B cell (primary cell): ENCODE data around the gene EFNA5. TPM values are rescaled to one million over a fixed set of nuclear protein-coding genes. Genes with fewer than 3 reads are reported as not detected.

ENCODE experiments used
- ATAC-seq: fragments of 200-7000 bp; cut with Tn5 transposase; one replicate; pipeline ENCODE4 v1.10.0; 2021; ENCODE audit warnings: low read depth, mild to moderate bottlenecking, moderate number of reproducible peaks, moderate library complexity
- CTCF ChIA-PET: fragments of 350-600 bp; sonication (Branson Sonifier 250); formaldehyde crosslinking; loops from one replicate; lab custom pipeline; 2021; ENCODE audit warnings: antibody characterized with exemption, inconsistent platforms; lab: Charles Lee
- POLR2A ChIA-PET: fragments of 350-600 bp; sonication (Branson Sonifier 250); formaldehyde crosslinking; loops from one replicate; lab custom pipeline; 2021; ENCODE audit warnings: antibody characterized with exemption; lab: Charles Lee
- DNase-seq: peaks from one replicate; pipeline ENCODE4 v3.0.0; 2013
- H2AFZ ChIP-seq: 2 replicates; pipeline ENCODE4 v1.6.1; 2012; ENCODE audit warnings: mild to moderate bottlenecking, low read depth, low read length; ENCODE audit not compliant: insufficient read depth, poor library complexity, severe bottlenecking
- H3K27ac ChIP-seq, 2 donors: 1 replicate in 1 of 2; 2 replicates in 1 of 2; pipeline ENCODE4 v1.5.1; 2012 to 2013; ENCODE audit warnings: low read length in 2 of 2, mild to moderate bottlenecking in 2 of 2, moderate library complexity in 1 of 2
- H3K27me3 ChIP-seq, 4 experiments: fragments of 200-600 bp in 1 of 4; sonication (generic) in 1 of 4; replicated peaks in 1 of 4; 1 replicate in 2 of 4; 2 replicates in 2 of 4; pipeline versions ENCODE4 v1.6.1 to v1.7.0; 2013 to 2016; ENCODE audit warnings: low read length in 3 of 4, mild to moderate bottlenecking in 2 of 4, mixed read lengths in 1 of 4, moderate library complexity in 1 of 4; ENCODE audit not compliant: insufficient read depth in 4 of 4, control insufficient read depth in 3 of 4; ENCODE audit errors: control extremely low read depth in 1 of 4
- H3K36me3 ChIP-seq, 2 experiments: replicated peaks in 1 of 2; 1 replicate in 1 of 2; 2 replicates in 1 of 2; pipeline versions ENCODE4 v1.6.1 to v1.7.1; 2013; ENCODE audit warnings: low read length in 1 of 2; ENCODE audit not compliant: insufficient read depth in 2 of 2, control insufficient read depth in 1 of 2; ENCODE audit errors: control extremely low read depth in 1 of 2, extremely low read depth in 1 of 2
- H3K4me1 ChIP-seq, 2 donors: fragments of 200-600 bp in 1 of 2; sonication (generic) in 1 of 2; 1 replicate in 1 of 2; 2 replicates in 1 of 2; pipeline versions ENCODE4 v1.5.1 to v1.6.1; 2013 to 2017; ENCODE audit warnings: low read length in 2 of 2; ENCODE audit not compliant: control insufficient read depth in 2 of 2, insufficient read depth in 2 of 2
- H3K4me2 ChIP-seq: replicated peaks from 2 replicates; pipeline ENCODE3; 2012; ENCODE audit warnings: mild to moderate bottlenecking, low read depth, low read length; ENCODE audit not compliant: poor library complexity, severe bottlenecking
- H3K4me3 ChIP-seq, 5 experiments: fragments of 200-600 bp in 1 of 5; sonication (generic) in 1 of 5; 1 replicate in 3 of 5; 2 replicates in 2 of 5; pipeline versions ENCODE4 v1.5.1 to v1.7.0; 2011 to 2016; ENCODE audit warnings: low read length in 4 of 5, mild to moderate bottlenecking in 4 of 5, low read depth in 2 of 5, control low read depth in 1 of 5, moderate library complexity in 1 of 5; ENCODE audit not compliant: insufficient read depth in 1 of 5; ENCODE audit errors: control extremely low read depth in 1 of 5, extremely low read depth in 1 of 5
- H3K79me2 ChIP-seq: fragments of 200-600 bp; sonication (generic); one replicate; pipeline ENCODE4 v1.6.0; 2016; ENCODE audit warnings: low read length; ENCODE audit not compliant: control insufficient read depth, insufficient read depth
- H3K9ac ChIP-seq: fragments of 200-600 bp; sonication (generic); 2 replicates; pipeline ENCODE4 v1.6.1; 2017; ENCODE audit warnings: mild to moderate bottlenecking, low read length, moderate library complexity
- H3K9me3 ChIP-seq, 3 donors: one replicate each; pipeline versions ENCODE4 v1.6.1 to v1.7.1; 2013; ENCODE audit warnings: low read length in 2 of 3; ENCODE audit not compliant: control insufficient read depth in 2 of 3, insufficient read depth in 1 of 3; ENCODE audit errors: control extremely low read depth in 1 of 3
- H4K20me1 ChIP-seq: 2 replicates; pipeline ENCODE4 v1.6.0; 2012; ENCODE audit warnings: mild to moderate bottlenecking, low read length; ENCODE audit not compliant: insufficient read depth, control insufficient read depth, poor library complexity, severe bottlenecking
- H3K27ac Mint-ChIP-seq: one replicate; pipeline ENCODE4 v1.8.0; 2021; ENCODE audit warnings: mixed read lengths
- H3K27me3 Mint-ChIP-seq: one replicate; pipeline ENCODE4 v1.8.0; 2021; ENCODE audit warnings: mixed read lengths
- H3K4me1 Mint-ChIP-seq: one replicate; pipeline ENCODE4 v1.8.0; 2021; ENCODE audit warnings: mixed read lengths
- H3K4me3 Mint-ChIP-seq: one replicate; pipeline ENCODE4 v1.8.0; 2021; ENCODE audit warnings: mixed read lengths
- H3K9me3 Mint-ChIP-seq: one replicate; pipeline ENCODE4 v1.8.0; 2022; ENCODE audit warnings: mixed read lengths; ENCODE audit not compliant: insufficient read depth
- CTCF ChIP-seq: fragments of 200-600 bp; IDR thresholded peaks from one replicate; pipeline ENCODE4 v1.8.0; 2022; ENCODE audit warnings: antibody characterized with exemption, mild to moderate bottlenecking
- EZH2 ChIP-seq: IDR thresholded peaks from 2 replicates; pipeline ENCODE4 v1.6.1; 2012; ENCODE audit warnings: borderline replicate concordance, low read depth, mild to moderate bottlenecking, moderate library complexity, low read length; ENCODE audit not compliant: insufficient read depth, poor library complexity, severe bottlenecking
- WGBS: methylation state at CpG from one replicate; pipeline ENCODE4 v1.1.5; 2013; ENCODE audit warnings: missing lambda C conversion rate; ENCODE audit not compliant: insufficient coverage; 5-methylcytosine and 5-hydroxymethylcytosine counted together
- intact Hi-C: fragments of 100-400 bp; cut with micrococcal nuclease; formaldehyde crosslinking; loops from one replicate; pipeline ENCODE4 v1.10.0; 2022
- polyA plus RNA-seq: library from polyadenylated mRNA; depleted of rRNA; stranded (reverse); fragments of >200 nt; gene quantifications from 2 replicates; pipeline ENCODE4 v1.2.3, GENCODE V29; 2012
- total RNA-seq, 2 donors: library from RNA; stranded (reverse); fragments of 120-200 nt in 1 of 2; gene quantifications; 1 replicate in 1 of 2; 2 replicates in 1 of 2; pipeline versions ENCODE4 v1.2.3 to v1.2.4, GENCODE V29; 2013 to 2022

Gene EFNA5
- total and polyA plus RNA-seq, 2 donors (not counting 1 experiment from before 2014, with no cell fraction given) = not detected

- CTCF ChIA-PET = no interaction called here
- no peak overlapping the region for H3K27ac ChIP-seq
- Mint-ChIP-seq H3K4me3 (no peak overlapping the region), H3K27me3 (no peaks in the 10 kb centered on the region), H3K4me1 (no peaks in the 10 kb centered on the region), H3K9me3 (no peaks in the 10 kb centered on the region), H3K27ac (no peak overlapping the region)
- H3K9me3 ChIP-seq = no peaks in the 10 kb centered on the region
- no peak overlapping the region for H3K9ac ChIP-seq
- intact Hi-C loops = no loop called here
- H3K4me1 ChIP-seq = no peaks in the 10 kb centered on the region
- ATAC-seq (no peak), DNase-seq (no peak)
- H3K36me3 ChIP-seq = no peaks in the 10 kb centered on the region
- WGBS = 100% methylated on average over 5 of the region's 6 CpGs
- no peaks in the 10 kb centered on the region for H3K27me3 ChIP-seq
- H2AFZ ChIP-seq = no peak overlapping the region
- H4K20me1 ChIP-seq = no peaks in the 10 kb centered on the region
- POLR2A ChIA-PET = no interaction called here
- no peaks in the 10 kb centered on the region for H3K79me2 ChIP-seq
- no peak overlapping the region for H3K4me3 ChIP-seq
- TF ChIP-seq CTCF (no peak), EZH2 (no peak)
- no peak overlapping the region for H3K4me2 ChIP-seq
These were observed 311.5 kb downstream of the EFNA5 start for GRCh38 chr5:107359033-107359915.

GRCh38 chr5:107356891-107357290 lies 313.8 kb downstream of the EFNA5 start:
- H3K27me3 Mint-ChIP-seq = peaks cover 14% of the 10 kb centered on the region

More at GRCh38 chr5:107356891-107357290, 313.8 kb downstream of the EFNA5 start:
- Histone ChIP-seq H3K4me1 (no peaks in the 10 kb centered on the region), H4K20me1 (no peaks in the 10 kb centered on the region), H3K27me3 (no peaks in the 10 kb centered on the region), H3K4me2 (no peak overlapping the region), H3K4me3 (no peak overlapping the region), H3K9ac (no peak overlapping the region), H3K27ac (no peak overlapping the region), H2AFZ (no peak overlapping the region), H3K36me3 (no peaks in the 10 kb centered on the region), H3K79me2 (no peaks in the 10 kb centered on the region), H3K9me3 (peaks cover 0 to 5% (median 0%) of the 10 kb centered on the region in 3 donors)
- TF ChIP-seq EZH2 (no peak), CTCF (no peak)
- no peak overlapping the region for H3K4me3 Mint-ChIP-seq
- CTCF ChIA-PET = no interaction called here
- no peak for ATAC-seq
- intact Hi-C loops = no loop called here
- POLR2A ChIA-PET = no interaction called here
- H3K27ac Mint-ChIP-seq = no peak overlapping the region
- DNase-seq = no peak
- H3K9me3 Mint-ChIP-seq = no peaks in the 10 kb centered on the region
- WGBS = no CpG with 5 or more reads among the region's 2 CpGs
- H3K4me1 Mint-ChIP-seq = no peaks in the 10 kb centered on the region
